ENCODE results near the gene PDE7B. TPM values are rescaled to one million over a fixed set of nuclear protein-coding genes. Genes with fewer than 3 reads are reported as not detected.

PDE7B gene
- total RNA-seq, 4 donors from 2014 or later, result 7.8 to 13.7 (median 8.6) TPM

- intact Hi-C loops (cut with DNase I), result no loop called here
- WGBS, 2 donors, result 89 to 93% methylated on average over 2 of the region's 2 CpGs
- H3K4me1 ChIP-seq, result no peaks in the 10 kb centered on the region
- H3K9me3 ChIP-seq, result no peaks in the 10 kb centered on the region
- H3K27ac ChIP-seq, result no peak overlapping the region
- DNase-seq, result no peak
- H3K36me3 ChIP-seq, result no peaks in the 10 kb centered on the region
- H3K27me3 ChIP-seq, result no peaks in the 10 kb centered on the region
- TF ChIP-seq POLR2A (IDR thresholded peaks at IDR 0.05), result no peak
- no peak for TF ChIP-seq CTCF (IDR thresholded peaks at IDR 0.05)
- no peak overlapping the region for H3K4me3 ChIP-seq (replicated peaks in 1 of 3)
Measured at GRCh38 chr6:135819665-135820064, 31.8 kb upstream of the PDE7B start.

DNA sequence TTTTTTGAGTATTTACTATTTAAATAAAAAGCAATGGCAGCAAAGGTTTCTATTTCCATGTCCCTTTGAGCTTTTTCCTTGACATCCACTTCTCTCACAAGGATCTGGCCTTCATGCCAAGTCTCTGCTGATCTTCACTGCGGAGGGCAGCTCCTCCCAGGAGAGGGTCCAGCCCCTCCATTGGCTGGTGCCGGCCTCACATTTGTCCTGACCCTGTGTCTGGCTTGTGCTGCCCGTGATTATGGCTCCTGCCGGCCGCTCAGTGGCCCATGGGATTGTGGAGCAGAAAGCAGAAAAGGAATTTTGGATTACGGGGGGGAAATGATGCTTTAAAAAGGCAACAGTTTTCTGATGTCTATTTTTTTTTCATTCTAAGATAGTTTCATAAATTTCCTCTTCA lies 31.2 kb upstream of the PDE7B start:
- Histone ChIP-seq H3K27me3 (no peaks in the 10 kb centered on the region), H3K4me1 (no peaks in the 10 kb centered on the region), H3K36me3 (no peaks in the 10 kb centered on the region), H3K27ac (no peak overlapping the region), H3K4me3 (replicated peaks in 1 of 3) (no peak overlapping the region), H3K9me3 (no peaks in the 10 kb centered on the region)
- intact Hi-C loops (cut with DNase I), result no loop called here
- TF ChIP-seq POLR2A (IDR thresholded peaks at IDR 0.05), result no peak
- TF ChIP-seq CTCF (IDR thresholded peaks at IDR 0.05), result no peak
- DNase-seq, result no peak
- 71 to 74% methylated on average over 6 of the region's 6 CpGs for WGBS, 2 donors

GRCh38 chr6:135823851-135824250 lies 27.6 kb upstream of the PDE7B start:
- 63 to 79% methylated on average over 1 of the region's 1 CpG for WGBS, 2 donors
- H3K27ac ChIP-seq, result no peak overlapping the region

DNA sequence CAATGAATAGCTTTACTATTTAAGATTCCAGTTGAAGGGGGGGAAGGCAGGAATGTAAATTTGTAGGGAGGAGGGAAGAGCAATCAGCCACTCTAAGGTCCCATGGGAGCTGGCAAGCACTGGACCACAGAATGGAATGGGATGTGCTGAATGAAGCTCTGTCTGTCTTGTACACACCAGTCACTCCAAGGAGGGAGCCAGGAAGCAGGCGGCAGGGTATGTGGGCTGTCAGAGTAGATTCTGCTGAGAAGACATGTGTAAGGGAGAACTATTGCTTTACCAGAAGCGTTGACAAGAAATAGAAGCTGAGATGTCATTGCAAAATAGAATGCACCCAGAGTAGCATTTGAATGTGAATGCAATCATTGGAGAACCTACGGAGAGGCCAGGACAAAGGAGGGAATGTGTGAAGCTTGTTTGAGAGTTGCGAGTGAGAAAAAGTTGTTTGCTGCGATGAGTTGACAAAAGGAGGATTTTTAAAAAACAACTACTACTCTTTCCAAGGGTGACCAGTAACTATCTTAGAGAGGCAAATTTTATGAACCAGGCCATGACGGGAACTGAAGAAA lies 25.2 kb upstream of the PDE7B start:
- H3K4me1 ChIP-seq, result no peaks in the 10 kb centered on the region
- H3K9me3 ChIP-seq, result no peaks in the 10 kb centered on the region
- H3K27ac ChIP-seq, result no peak overlapping the region
- intact Hi-C loops (cut with DNase I), result no loop called here
- WGBS, 2 donors, result 84 to 90% methylated on average over 6 of the region's 6 CpGs
- H3K36me3 ChIP-seq, result no peaks in the 10 kb centered on the region
- no peak for TF ChIP-seq POLR2A (IDR thresholded peaks at IDR 0.05)
- no peak for TF ChIP-seq CTCF (IDR thresholded peaks at IDR 0.05)
- no peaks in the 10 kb centered on the region for H3K27me3 ChIP-seq
- H3K4me3 ChIP-seq (replicated peaks in 1 of 3), result no peak overlapping the region
- no peak for DNase-seq

More at GRCh38 chr6:135823851-135824250, 27.6 kb upstream of the PDE7B start:
- TF ChIP-seq CTCF (IDR thresholded peaks at IDR 0.05), result no peak
- no peak for TF ChIP-seq POLR2A (IDR thresholded peaks at IDR 0.05)
- Histone ChIP-seq H3K27me3 (no peaks in the 10 kb centered on the region), H3K4me3 (replicated peaks in 1 of 3) (no peak overlapping the region), H3K9me3 (no peaks in the 10 kb centered on the region), H3K4me1 (no peaks in the 10 kb centered on the region), H3K36me3 (no peaks in the 10 kb centered on the region)
- DNase-seq, result no peak
- intact Hi-C loops (cut with DNase I), result no loop called here

DNA sequence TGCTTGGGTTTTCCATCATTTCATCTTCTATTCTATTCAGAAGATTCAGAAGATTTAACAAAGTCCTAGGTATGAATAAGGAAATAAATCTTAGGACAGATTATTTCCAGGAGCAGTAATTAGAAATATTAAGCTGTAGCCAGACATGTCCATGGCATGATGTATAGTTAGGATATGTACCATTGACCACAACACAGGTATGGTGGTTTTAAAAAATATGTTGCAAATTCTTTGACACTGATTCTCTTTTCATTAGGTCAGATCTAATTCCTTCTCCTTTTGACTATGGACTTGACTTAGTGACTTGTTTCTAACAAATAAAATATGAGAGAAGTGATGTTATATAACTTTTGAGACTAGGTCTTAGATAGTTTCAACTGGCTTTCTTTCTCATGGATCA lies 23.5 kb upstream of the PDE7B start:
- Histone ChIP-seq H3K9me3 (no peaks in the 10 kb centered on the region), H3K4me1 (no peaks in the 10 kb centered on the region), H3K4me3 (replicated peaks in 1 of 3) (no peak overlapping the region), H3K27ac (no peak overlapping the region), H3K27me3 (no peaks in the 10 kb centered on the region), H3K36me3 (no peaks in the 10 kb centered on the region)
- TF ChIP-seq CTCF (IDR thresholded peaks at IDR 0.05), result no peak
- no peak for TF ChIP-seq POLR2A (IDR thresholded peaks at IDR 0.05)
- no peak for DNase-seq
- intact Hi-C loops (cut with DNase I), result no loop called here

All from thyroid gland (tissue), 4 donors.